Medulla oblongata (tissue), 1 donor: ENCODE data around the gene PHF2.

Experiments
- DNase-seq: peaks from one replicate; pipeline ENCODE4 v3.0.0-alpha.2; 2015; ENCODE audit errors: extremely low spot score

PHF2 gene

GRCh38 chr9:93576258-93577077 lies at the start of gene PHF2:
TSS of gene PHF2 (plus strand) at chr9:93576584. CDS start at chr9:93576774, 190 bp downstream.
- peak; percentile 39 for DNase-seq

GRCh38 chr9:93531374-93531773 lies 45.0 kb upstream of the PHF2 start:
- no peak for DNase-seq

GRCh38 chr9:93532141-93532540 lies 44.2 kb upstream of the PHF2 start:
- no peak for DNase-seq

GRCh38 chr9:93533863-93534262 lies 42.5 kb upstream of the PHF2 start:
- no peak for DNase-seq

GRCh38 chr9:93536167-93536566 lies 40.2 kb upstream of the PHF2 start:
- DNase-seq, result no peak

GRCh38 chr9:93536874-93537273 lies 39.5 kb upstream of the PHF2 start:
- DNase-seq, result no peak

GRCh38 chr9:93540305-93540704 lies 36.1 kb upstream of the PHF2 start:
- no peak for DNase-seq

GRCh38 chr9:93541005-93541404 lies 35.4 kb upstream of the PHF2 start:
- DNase-seq, result no peak

- DNase-seq, result no peak
Measured at GRCh38 chr9:93541581-93542349, 34.6 kb upstream of the PHF2 start.

GRCh38 chr9:93543117-93543516 lies 33.3 kb upstream of the PHF2 start:
- DNase-seq, result no peak

- no peak for DNase-seq
Measured at GRCh38 chr9:93546356-93546755, 30.0 kb upstream of the PHF2 start.

GRCh38 chr9:93549611-93550010 lies 26.8 kb upstream of the PHF2 start:
- DNase-seq, result no peak

GRCh38 chr9:93552923-93553322 lies 23.5 kb upstream of the PHF2 start:
- no peak for DNase-seq

- no peak for DNase-seq
Measured at GRCh38 chr9:93555370-93555769, 21.0 kb upstream of the PHF2 start.

- peak; percentile 51 for DNase-seq
Measured at GRCh38 chr9:93557366-93558137, 18.8 kb upstream of the PHF2 start.

GRCh38 chr9:93558503-93558902 lies 17.9 kb upstream of the PHF2 start:
- no peak for DNase-seq

- no peak for DNase-seq
Measured at GRCh38 chr9:93560991-93561390, 15.4 kb upstream of the PHF2 start.

GRCh38 chr9:93562157-93562556 lies 14.2 kb upstream of the PHF2 start:
- no peak for DNase-seq

- DNase-seq, result no peak
Measured at GRCh38 chr9:93565089-93565488, 11.3 kb upstream of the PHF2 start.

GRCh38 chr9:93566408-93567270 lies 9.7 kb upstream of the PHF2 start:
- DNase-seq, result peak; percentile 98

GRCh38 chr9:93567271-93567959 lies 9.0 kb upstream of the PHF2 start:
- DNase-seq, result no peak
